ENCODE results near the gene SHROOM4. TPM values are rescaled to one million over a fixed set of nuclear protein-coding genes. Genes with fewer than 3 reads are reported as not detected.
A peak's percentile ranks its signal among the peaks of the same experiment; 100 is the strongest.

The SHROOM4 gene
- total RNA-seq, 1 experiment from 2014 or later, result 2.1 TPM

- Histone ChIP-seq H3K27me3 (ENCODE audit: insufficient read depth, low read length) (no peaks in the 10 kb centered on the region), H4K5ac (ENCODE audit: insufficient read length, low read depth, low read length) (no peak overlapping the region), H4K8ac (replicated peaks; ENCODE audit: insufficient read length, low read depth, low read length) (no peak overlapping the region), H2BK15ac (ENCODE audit: low read depth, low read length) (no peak overlapping the region), H3K79me2 (ENCODE audit: insufficient read depth, low read length) (no peaks in the 10 kb centered on the region), H2BK120ac (ENCODE audit: low read depth, low read length, poor library complexity, severe bottlenecking) (no peak overlapping the region), H2AFZ (ENCODE audit: low read length) (no peak overlapping the region), H3K23ac (ENCODE audit: insufficient read length, low read depth, low read length) (no peak overlapping the region), H3K27ac (ENCODE audit: insufficient read length, low read depth, low read length) (no peak overlapping the region), H2AK5ac (ENCODE audit: insufficient read length, low read length) (no peak overlapping the region), H2BK20ac (ENCODE audit: low read depth, low read length, poor library complexity, severe bottlenecking) (no peak overlapping the region), H3K4me1 (ENCODE audit: insufficient read depth, low read length) (peaks cover 5% of the 10 kb centered on the region; the same call in 1 of the 2 replicates), H4K91ac (ENCODE audit: insufficient read length, low read depth, low read length) (no peak overlapping the region), H3K9ac (ENCODE audit: extremely low read depth, insufficient read length, low read length) (no peak overlapping the region), H3K4ac (ENCODE audit: low read depth, low read length) (no peak overlapping the region), H3K14ac (ENCODE audit: insufficient read depth, low read length) (no peak overlapping the region), H2BK5ac (ENCODE audit: insufficient read length, low read length) (no peak overlapping the region), H3K9me3 (ENCODE audit: control insufficient read depth, low read depth, low read length) (peaks cover 9% of the 10 kb centered on the region), H3T11ph (ENCODE audit: low read length) (no peak overlapping the region), H3K4me2 (ENCODE audit: insufficient read depth, insufficient read length, low read length) (peak overlapping the region; percentile 11), H4K20me1 (ENCODE audit: control insufficient read depth, insufficient read depth, insufficient read length) (no peaks in the 10 kb centered on the region), H2BK12ac (ENCODE audit: insufficient read length, low read depth, low read length) (no peak overlapping the region), H3K18ac (ENCODE audit: insufficient read length, low read depth, low read length) (no peak overlapping the region), H3K23me2 (ENCODE audit: insufficient read length, low read depth, low read length, poor library complexity, severe bottlenecking) (no peaks in the 10 kb centered on the region), H3K79me1 (ENCODE audit: insufficient read depth, low read depth, low read length, poor library complexity, severe bottlenecking) (no peaks in the 10 kb centered on the region), H3K56ac (ENCODE audit: insufficient read length, low read depth, low read length) (no peak overlapping the region)
- Mint-ChIP-seq H3K27me3 (ENCODE audit: low read depth) (no peaks in the 10 kb centered on the region), H3K9me3 (peaks cover 57 to 58% of the 10 kb centered on the region in 2 experiments), H3K4me3 (peak overlapping the region in 1 of 2 experiments; percentile 13; a peak in 2 of 5 replicates), H3K36me3 (ENCODE audit: insufficient read depth in 1 of 3, low read depth in 3 of 3) (peaks cover 7 to 17% (median 14%) of the 10 kb centered on the region in 3 experiments), H3K27ac (peak overlapping the region; percentile 40 to 96 (median 57); a peak in 4 of 7 replicates), H3K4me1 (peaks cover 14 to 22% of the 10 kb centered on the region in 2 experiments)
- no CpG with 5 or more reads among the region's 3 CpGs for whole genome bisulfite sequencing (ENCODE audit: extremely low coverage, insufficient read length, low lambda C conversion rate)
- no peak for DNase-seq
- no peak for TF ChIP-seq CTCF (conservative IDR thresholded peaks at IDR 0.05)
Measured at GRCh38 chrX:50606300-50606950, 207.6 kb downstream of the SHROOM4 start.
